MV-4-11 (cell line): ENCODE measurements around the gene RPS2.

Source experiments
- DNase-seq: peaks from one replicate; lab custom pipeline; 2025; lab: John Stamatoyannopoulos, UW

The RPS2 gene

GRCh38 chr16:1918351-1919326, 46.0 kb downstream of the RPS2 start, which contains the start of gene HS3ST6:
HS3ST6 (minus strand) TSS chr16:1918415; CDS start chr16:1918323, 92 bp downstream.
- DNase-seq = no peak

GRCh38 chr16:1917665-1918350, 46.8 kb downstream of the RPS2 start:
- no peak for DNase-seq

DNA sequence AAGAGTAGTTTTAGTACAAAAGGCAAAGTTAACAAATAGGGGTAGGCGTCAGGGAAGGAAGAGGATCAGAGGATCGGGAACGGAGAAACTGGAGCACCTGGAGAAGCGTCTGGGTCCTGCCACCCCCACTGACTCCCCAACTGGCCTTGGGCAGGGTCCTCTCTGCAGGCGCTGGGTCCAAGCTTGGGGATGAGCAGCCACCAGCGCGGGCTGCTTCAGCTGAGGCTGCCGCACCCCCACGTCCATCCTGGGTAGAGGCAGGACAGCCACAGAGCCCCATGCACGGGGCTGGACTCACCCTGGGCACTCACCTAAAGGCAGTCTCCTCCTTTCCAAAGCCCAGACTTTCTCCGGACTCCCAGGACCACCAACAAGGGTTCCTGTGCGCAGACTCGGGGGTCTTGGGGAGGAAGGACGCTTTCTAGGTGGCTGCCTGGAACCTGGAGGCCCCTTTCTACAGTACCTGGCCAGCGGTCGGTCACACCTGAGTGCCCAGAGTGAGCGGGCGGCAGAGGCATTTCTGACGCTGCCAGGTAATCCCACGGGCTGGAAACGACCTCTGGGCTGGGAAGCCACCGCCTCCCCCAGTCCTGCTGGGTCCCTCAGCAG, 47.5 kb downstream of the RPS2 start:
- no peak for DNase-seq

GRCh38 chr16:1916640-1916990, 48.0 kb downstream of the RPS2 start:
- DNase-seq = no peak

DNA sequence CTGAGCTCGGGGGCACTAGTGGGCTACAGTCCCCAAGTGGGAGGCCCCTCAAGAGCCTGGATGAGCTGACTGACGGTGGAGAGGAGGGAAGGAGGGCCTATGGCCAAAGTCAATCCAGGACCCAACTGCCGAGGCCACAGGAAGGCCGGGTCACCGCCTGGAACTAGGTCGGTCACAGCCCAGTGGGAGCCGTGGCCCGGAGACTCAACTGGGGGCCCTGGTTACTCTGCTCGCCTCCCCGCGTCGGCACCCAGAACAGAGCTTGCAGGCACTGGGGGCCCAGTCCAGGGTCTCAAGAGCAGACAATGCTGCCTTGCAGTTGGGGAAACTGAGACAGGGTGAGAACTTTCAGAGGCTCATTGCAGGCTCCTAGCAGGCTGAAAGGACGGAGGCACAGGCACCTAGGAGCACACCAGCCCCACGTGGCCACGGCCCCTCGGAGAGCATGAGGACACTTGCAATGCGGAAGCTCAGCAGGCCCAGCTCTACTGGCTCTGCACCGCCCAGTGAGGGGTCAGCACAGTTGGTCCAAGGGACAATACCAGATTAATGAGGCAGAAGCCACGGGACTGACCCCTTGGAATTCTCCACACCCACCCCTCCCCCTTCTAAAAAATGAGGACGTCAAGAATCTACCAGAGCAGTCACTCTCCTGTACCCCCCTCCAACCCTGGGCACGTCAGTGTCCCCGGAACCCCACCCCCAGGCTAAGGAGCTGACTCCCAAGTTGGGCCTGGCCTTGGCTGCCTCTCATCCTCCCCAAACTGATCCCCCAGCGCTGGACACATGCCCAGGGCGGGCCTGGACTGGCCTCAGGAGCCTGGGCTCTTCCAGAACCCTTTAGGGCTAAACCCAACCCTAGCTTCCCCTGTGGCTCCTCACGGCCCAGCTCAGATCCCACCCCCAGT, 48.6 kb downstream of the RPS2 start:
- DNase-seq = no peak

DNA sequence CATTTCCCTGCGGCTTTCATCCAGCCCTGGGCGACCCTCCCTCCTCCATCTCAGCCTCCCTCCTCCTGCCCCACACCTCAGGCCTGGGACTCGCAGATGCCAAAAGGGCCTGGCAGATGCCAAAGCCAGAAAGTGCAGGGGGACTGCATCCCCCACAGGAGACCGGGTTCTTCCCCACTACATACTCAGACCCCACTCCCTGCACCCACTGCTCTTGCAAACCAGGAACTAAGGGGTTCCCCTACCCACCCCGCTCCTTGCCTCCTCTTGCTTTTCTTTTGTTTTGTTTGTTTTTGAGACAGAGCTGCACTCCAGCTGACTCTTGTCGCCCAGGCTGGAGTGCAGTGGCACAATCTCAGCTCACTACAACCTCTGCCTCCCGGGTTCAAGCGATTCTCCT, 49.6 kb downstream of the RPS2 start:
- no peak for DNase-seq

- DNase-seq = no peak
Measured at GRCh38 chr16:1914084-1914608, 50.5 kb downstream of the RPS2 start.

DNA sequence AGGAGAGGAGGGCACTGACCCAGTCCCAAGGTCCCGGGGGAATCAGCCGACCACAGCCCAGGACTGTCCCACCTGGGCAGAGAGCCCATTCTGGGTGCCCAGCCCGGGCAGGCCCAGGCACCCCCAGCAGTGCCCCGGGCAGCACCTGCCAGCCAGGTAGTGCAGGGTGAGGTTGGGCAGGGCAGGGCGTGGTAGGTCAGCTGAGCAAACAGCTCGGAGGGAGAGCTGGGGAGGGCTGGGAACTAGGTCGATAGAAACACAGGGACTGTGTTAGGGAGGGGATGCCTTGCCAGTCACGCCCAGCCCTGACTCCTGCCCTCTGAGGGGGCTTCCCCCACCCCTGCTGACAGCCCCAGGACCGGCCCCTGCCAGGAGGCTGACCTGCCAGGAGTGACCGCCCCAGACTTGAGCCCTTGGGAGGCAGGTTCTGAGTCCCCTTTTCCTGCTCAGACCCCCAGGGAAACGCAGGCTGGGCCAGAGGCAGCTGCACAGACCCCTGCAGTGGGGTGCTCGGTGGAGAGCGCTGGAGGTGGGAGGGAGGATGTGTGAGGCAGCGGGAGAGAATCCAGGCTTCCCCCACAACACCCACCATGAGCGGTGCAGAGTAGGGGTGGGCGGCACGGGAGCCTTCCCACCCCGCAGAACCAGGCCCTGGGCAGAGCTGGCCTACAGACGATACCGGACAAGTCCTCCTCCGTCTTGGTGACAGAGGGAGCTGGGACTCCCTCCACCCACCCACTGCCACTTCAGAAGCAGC, 51.1 kb downstream of the RPS2 start:
- DNase-seq = no peak

GRCh38 chr16:1912215-1912543, 52.4 kb downstream of the RPS2 start:
- DNase-seq = no peak
